Lung microvascular endothelial cell (primary cell): ENCODE data around the gene VPS72. TPM values are rescaled to one million over a fixed set of nuclear protein-coding genes. Genes with fewer than 3 reads are reported as not detected.
A peak's percentile ranks its signal among the peaks of the same experiment; 100 is the strongest.
"Not testable (repeated sequence)": the region's sequence is repeated elsewhere in the genome, so short reads cannot be mapped to it uniquely, and the experiment has no call there.

Experiments used
- DNase-seq, 2 donors: peaks; one replicate each; pipeline versions ENCODE4 v3.0.0 to v3.0.0-alpha.2; 2010; ENCODE audit warnings: low read depth in 2 of 2
- total RNA-seq: library from RNA; depleted of rRNA; stranded (reverse); fragments of >200 nt; gene quantifications from 2 replicates; pipeline ENCODE4 v1.2.1, GENCODE V29; 2014

VPS72 gene, protein sequence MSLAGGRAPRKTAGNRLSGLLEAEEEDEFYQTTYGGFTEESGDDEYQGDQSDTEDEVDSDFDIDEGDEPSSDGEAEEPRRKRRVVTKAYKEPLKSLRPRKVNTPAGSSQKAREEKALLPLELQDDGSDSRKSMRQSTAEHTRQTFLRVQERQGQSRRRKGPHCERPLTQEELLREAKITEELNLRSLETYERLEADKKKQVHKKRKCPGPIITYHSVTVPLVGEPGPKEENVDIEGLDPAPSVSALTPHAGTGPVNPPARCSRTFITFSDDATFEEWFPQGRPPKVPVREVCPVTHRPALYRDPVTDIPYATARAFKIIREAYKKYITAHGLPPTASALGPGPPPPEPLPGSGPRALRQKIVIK
- 33.6 and 40.5 TPM in 2 replicates for total RNA-seq

GRCh38 chr1:151189637-151190445 is at the start of gene VPS72:
Gene VPS72, minus strand, starts transcription at chr1:151190197. Its CDS starts 76 bp downstream, at chr1:151190121.
- DNase-seq: peak; percentile 92

DNA sequence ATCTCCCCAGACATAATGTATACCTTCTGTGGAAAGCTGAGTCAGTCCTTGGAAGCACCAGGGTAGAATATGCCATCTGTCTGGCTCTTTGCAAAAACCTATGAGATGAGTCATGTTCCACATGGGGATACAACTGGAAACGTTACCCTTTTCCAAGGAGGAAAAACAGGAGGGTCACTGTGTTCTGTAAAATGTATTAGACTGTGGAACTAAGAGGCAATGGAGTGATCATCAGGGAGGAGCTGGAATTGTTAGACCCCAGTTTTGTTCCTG is 48.4 kb upstream of the VPS72 start:
- peak in 1 of 2 donors; percentile 81 for DNase-seq

DNA sequence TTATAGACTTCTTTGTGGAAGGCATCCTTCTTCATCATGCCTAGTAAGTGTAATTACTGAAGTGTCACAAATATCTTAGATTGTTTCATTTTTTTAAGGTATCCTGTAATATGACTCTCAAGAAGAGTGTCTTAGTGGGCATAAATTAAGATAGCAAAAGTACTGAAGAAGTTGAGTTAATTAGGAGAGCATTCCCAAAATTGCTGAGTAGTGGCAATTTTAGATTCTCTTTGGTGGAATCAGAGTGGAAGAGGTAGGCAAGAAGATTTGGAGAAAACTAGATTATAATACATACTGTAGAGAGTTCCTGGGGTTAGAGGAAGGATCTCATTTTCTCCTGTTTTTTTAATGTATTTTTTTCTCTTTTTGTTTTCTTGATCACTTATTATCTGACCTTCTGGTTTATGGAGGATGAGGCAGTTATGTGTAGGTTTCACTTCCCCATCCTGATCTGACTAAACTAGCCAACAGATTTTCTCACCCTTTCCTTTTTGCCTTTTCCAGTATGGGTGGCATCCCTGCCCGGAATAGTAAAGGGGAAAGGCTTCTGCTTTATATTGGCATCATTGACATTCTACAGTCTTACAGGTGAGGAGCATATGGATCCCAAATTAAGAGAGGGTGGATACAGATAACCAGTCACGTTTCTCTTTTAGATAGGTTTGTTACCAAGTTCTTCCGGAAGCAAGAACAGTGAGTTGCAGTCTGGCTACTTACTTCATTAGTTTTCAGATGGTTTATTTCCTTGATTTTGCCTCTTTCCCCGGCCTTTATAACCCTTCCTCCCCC is 47.9 kb upstream of the VPS72 start:
- peak in 1 of 2 donors; percentile 4 for DNase-seq

DNA sequence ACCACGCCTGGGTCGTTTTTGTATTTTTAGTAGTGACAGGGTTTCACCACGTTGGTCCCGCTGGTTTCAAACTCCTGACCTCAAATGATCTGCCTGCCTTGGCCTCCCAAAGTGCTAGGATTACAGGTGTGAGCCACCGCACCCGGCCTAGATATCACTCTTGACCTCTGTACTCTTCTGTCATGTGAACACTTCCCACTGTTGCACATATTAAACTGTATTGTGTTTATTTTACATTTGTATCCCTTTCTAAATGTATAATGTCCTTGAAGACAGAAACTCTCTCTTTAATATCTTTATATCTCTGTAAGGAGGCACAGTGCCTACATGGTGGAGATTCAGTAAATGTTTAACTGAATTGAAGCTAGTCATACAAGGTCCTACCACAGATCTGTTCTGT is 45.2 kb upstream of the VPS72 start:
- no peak for DNase-seq

- no peak for DNase-seq
These were observed 32.1 kb upstream of the VPS72 start for GRCh38 chr1:151222130-151222529.

DNA sequence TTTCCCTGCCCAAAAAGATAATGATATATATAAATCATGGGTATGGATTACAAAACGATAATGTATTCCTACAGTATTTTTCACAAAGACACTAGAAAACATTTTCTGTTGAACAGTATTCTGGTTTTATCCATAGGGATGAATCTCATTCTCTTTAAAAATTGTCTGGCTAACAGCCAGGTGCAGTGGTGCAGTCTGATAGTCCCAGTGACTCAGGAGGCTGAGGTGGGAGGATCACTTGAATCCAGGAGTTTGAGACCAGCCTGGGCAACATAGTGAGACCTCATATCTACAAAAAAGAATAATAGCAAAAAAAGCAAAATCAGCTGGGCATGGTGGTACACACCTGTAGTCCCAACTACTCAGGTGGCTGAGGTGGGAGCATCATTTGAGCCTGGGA is 31.6 kb upstream of the VPS72 start:
- no peak for DNase-seq

GRCh38 chr1:151213560-151213959 is 23.6 kb upstream of the VPS72 start:
- DNase-seq: no peak

GRCh38 chr1:151211972-151212705 is 22.1 kb upstream of the VPS72 start:
- DNase-seq: no peak

DNA sequence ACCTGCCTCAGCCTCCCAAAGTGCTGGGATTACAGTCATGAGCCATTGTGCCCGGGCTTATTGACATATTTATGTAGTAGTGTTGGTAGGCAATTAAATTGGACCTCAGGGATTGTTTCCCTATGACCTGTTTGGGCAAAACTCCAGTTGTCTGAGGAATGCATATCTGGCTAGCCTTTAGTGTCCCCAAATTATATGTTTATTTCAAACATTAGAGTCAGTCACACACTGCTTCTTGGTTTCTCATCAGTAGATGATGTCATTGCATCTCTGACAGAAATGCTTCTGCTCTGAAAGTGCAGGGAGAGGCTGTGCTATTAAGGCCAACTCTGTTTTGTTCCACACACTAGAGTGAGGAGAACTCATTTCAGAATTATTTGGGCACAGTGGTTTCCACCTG is 20.8 kb upstream of the VPS72 start:
- peak in 1 of 2 donors; percentile 37 for DNase-seq

DNA sequence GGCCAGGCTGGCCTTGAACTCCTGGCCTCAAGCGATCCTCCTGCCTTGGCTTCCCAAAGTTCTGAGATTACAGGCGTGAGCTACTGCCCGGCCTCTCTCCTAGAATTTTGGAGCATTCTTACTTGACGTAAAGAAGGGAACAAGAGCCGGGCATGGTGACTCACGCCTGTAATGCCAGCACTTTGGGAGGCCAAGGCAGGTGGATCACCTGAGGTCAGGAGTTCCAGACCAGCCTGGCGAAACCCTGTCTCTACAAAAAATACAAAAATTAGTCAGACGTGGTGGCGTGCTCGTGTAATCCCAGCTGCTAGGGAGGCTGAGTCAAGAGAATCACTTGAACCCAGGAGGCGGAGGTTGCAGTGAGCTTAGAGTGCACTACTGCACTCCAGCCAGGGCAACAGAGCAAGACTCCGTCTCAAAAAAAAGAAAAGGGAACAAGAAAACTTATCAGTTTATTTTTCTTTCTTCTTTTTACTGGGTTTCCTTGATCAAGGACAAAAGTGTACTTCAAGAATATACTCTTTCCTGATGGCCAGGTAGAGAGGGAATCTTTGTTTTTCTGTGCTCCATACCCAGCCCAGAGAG is 15.5 kb upstream of the VPS72 start:
- not testable (repeated sequence) for DNase-seq

- DNase-seq: peak; percentile 34 to 61
These were observed 10.0 kb upstream of the VPS72 start for GRCh38 chr1:151199873-151200581.

- peak; percentile 98 to 99 for DNase-seq
These were observed 8.5 kb upstream of the VPS72 start, which contains the start of gene PIP5K1A for GRCh38 chr1:151198254-151199127. Gene PIP5K1A, plus strand, starts transcription at chr1:151198552. Its CDS starts 445 bp downstream, at chr1:151198997.

GRCh38 chr1:151197863-151198253 is 7.9 kb upstream of the VPS72 start:
- no peak for DNase-seq

DNA sequence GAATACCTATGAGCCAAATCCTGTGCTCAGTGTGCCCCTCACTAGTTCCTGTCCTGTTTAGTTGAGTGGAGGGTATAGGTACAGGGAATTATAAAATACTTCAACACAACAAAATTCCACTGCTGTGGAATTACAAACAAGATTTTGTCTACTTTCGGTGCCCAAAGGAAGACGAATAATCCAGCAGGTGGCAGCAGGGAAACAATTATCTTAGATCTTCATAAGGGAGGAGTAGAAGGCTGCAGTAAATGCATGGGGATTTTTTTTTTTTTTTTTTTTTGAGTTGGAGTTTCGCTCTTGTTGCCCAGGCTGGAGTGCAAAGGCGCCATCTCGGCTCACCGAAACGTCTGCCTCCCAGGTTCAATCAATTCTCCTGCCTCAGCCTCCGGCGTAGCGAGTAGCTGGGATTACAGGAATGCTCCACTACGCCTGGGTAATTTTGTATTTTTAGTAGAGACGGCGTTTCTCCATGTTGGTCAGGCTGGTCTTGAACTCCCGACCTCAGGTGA is 6.3 kb upstream of the VPS72 start:
- peak; percentile 89 for DNase-seq

DNA sequence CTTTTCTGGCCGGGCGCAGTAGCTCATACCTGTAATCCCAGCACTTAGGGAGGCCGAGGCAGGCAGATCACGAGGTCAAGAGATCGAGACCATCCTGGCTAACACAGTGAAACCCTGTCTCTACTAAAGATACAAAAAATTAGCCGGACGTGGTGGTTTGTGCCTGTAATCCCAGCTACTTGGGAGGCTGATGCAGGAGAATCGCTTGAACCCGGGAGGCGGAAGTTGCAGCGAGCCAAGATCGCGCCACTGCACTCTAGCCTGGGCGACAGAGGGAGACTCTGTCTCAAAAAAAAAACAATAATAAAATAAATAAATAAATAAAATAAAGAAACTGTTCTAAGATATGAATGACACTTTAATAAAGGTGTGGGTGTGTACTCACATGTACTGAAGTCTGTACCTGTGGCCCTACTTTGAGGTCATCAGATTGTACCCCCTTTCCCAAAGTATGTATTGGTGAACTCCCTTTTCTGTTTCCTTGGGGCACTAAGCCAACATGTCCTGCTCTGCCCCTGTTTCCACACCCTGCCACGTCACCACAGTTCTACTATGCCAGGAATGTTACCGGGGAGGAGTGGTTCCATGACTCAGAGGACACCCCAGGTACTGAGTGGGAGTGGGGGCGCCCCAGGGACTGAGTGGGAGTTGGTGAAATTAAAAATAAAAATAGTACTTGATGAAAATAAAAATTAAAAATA is 5.0 kb upstream of the VPS72 start:
- peak; percentile 72 to 80 for DNase-seq

DNA sequence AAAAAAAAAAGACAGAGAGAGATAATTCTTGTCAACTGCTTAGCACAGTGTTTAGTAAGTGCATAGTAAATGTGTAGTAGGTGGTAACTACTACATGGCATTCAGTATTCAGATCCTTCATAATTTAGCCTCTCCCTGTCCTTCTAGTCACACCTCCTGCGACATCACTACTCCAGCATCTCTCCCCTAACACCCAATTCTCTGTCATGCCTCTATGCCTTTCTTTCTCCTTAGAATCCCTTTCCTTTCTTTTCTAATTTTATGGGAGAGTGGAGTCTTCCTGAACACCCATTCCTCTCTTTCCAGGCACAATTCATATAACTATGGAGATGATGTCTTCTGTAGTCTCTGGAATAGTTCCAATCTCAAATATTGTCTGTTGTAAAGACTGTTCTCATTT is 3.9 kb upstream of the VPS72 start:
- DNase-seq: no peak

GRCh38 chr1:151193304-151193703 is 3.3 kb upstream of the VPS72 start:
- no peak for DNase-seq

DNA sequence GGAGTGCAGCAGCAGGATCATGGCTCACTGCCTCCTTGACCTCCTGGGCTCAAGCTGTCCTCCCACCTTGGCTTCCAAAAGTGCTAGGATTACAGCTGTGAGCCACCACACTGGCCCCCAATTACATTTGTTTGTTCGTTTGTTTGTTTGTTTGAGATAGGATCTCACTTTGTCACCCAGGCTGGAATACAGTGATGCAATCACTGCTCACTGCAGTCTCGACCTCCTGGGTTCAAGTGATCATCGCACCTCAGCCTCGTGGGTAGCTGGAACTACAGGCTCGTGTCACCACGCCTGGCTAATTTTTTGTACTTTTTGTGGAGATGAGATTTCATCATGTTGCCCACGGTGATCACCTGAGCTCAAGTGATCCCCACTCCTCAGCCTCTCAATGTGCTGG is 2.0 kb upstream of the VPS72 start:
- no peak for DNase-seq
